Activated T-cell treated with anti-CD3 and anti-CD28 coated beads, Interleukin-2, amount 50 U/mL, for 72 hours (primary cell): ENCODE results near the gene AVL9. TPM values are rescaled to one million over a fixed set of nuclear protein-coding genes. Genes with fewer than 3 reads are reported as not detected.
"Not testable (repeated sequence)": the region's sequence is repeated elsewhere in the genome, so short reads cannot be mapped to it uniquely, and the experiment has no call there.

Source experiments
- ATAC-seq, 2 donors: fragments of 150-1000 bp; cut with Tn5 transposase; replicated peaks in 1 of 2; 2 replicates each; pipeline ENCODE4 v1.10.0; 2021; ENCODE audit warnings: moderate library complexity in 2 of 2, mild to moderate bottlenecking in 1 of 2
- DNase-seq, 2 donors: peaks; one replicate each; pipeline ENCODE4 v3.0.0; 2021 to 2022; ENCODE audit warnings: mixed read lengths in 1 of 2
- H3K27ac Mint-ChIP-seq: one replicate; pipeline ENCODE4 v1.8.0; 2022; ENCODE audit warnings: mild to moderate bottlenecking, moderate library complexity, mixed read lengths
- H3K27me3 Mint-ChIP-seq: one replicate; pipeline ENCODE4 v1.8.0; 2022; ENCODE audit warnings: low read depth, mixed read lengths
- H3K36me3 Mint-ChIP-seq, 2 donors: one replicate each; pipeline ENCODE4 v1.8.0; 2022; ENCODE audit warnings: mixed read lengths in 2 of 2, mild to moderate bottlenecking in 1 of 2; ENCODE audit not compliant: insufficient read depth in 2 of 2
- H3K4me1 Mint-ChIP-seq: one replicate; pipeline ENCODE4 v1.8.0; 2022; ENCODE audit warnings: low read depth, mixed read lengths
- H3K4me3 Mint-ChIP-seq, 2 donors: one replicate each; pipeline ENCODE4 v1.8.0; 2022; ENCODE audit warnings: mild to moderate bottlenecking in 2 of 2, mixed read lengths in 2 of 2, moderate library complexity in 2 of 2
- H3K9me3 Mint-ChIP-seq, 2 donors: one replicate each; pipeline ENCODE4 v1.8.0; 2022; ENCODE audit warnings: mixed read lengths in 2 of 2
- total RNA-seq, 2 donors: library from RNA; stranded (reverse); gene quantifications; one replicate each; pipeline ENCODE4 v1.2.3, GENCODE V29; 2022

Gene AVL9
- total RNA-seq, 2 donors from 2014 or later: 50.9 to 54.9 TPM

DNA sequence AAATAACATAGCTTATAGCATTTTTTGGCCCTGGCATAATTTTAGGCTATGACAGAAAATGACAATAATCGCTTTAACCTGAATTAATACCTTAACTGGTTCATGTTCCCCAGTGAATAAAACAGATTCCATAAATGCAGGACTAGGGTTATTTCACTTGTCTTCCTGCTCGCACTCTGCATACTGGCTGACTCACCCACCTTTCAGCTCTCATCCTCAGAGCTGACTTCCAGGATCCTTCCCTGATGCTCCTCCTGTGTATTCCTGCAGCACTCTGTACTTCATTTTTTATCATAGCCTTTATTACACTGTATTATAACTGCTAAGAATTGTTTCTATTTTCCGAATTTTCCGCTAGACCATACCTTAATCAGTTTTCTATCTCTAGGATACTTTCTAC is 123.7 kb downstream of the AVL9 start:
- H3K36me3 Mint-ChIP-seq: no peaks in the 10 kb centered on the region
- H3K9me3 Mint-ChIP-seq: no peaks in the 10 kb centered on the region
- DNase-seq: no peak
- H3K4me1 Mint-ChIP-seq: no peaks in the 10 kb centered on the region
- no peaks in the 10 kb centered on the region for H3K27me3 Mint-ChIP-seq
- H3K4me3 Mint-ChIP-seq: no peak overlapping the region
- no peak for ATAC-seq
- no peak overlapping the region for H3K27ac Mint-ChIP-seq

DNA sequence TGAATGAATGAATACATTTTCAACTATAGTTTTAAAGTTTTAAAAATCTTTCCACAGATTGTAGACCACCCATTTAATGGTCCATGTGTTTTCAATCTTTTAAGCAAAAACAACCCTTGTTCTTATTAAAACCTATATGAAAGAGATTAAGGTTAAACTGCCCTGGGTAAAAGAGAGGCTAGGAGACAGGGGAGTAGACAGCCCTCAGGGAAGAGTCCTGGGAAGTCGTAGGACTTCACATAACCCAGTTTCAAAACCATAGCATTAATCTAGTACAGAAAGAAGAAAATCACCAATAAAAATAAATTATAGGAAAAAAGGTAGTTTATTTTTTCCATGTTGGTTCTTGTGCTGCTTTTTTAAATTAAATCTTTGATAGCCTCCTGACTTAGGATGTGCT is 124.1 kb downstream of the AVL9 start:
- not testable (repeated sequence) for H3K4me3 Mint-ChIP-seq, H3K9me3 Mint-ChIP-seq, H3K36me3 Mint-ChIP-seq, H3K27me3 Mint-ChIP-seq, ATAC-seq, H3K4me1 Mint-ChIP-seq, DNase-seq, H3K27ac Mint-ChIP-seq

DNA sequence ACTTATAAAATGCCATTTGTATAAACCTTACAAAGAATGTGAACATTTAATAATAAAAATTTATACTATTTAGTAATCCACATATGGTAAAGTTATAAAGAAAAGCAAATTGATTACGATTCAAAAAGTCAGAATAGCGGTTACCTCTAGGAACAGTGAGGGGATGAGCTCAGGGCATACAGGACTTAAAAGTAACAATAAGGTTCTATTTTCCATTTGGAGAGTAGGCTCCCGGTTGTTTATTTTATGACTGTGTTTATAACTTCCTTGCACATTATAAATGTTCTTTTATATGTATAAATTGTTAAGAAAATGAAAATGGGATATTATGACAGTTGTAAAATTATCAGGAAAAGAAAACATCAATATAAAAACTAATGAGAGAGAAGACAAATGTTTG is 135.7 kb downstream of the AVL9 start:
- H3K36me3 Mint-ChIP-seq: no peaks in the 10 kb centered on the region
- H3K27ac Mint-ChIP-seq: no peak overlapping the region
- H3K27me3 Mint-ChIP-seq: no peaks in the 10 kb centered on the region
- no peak for ATAC-seq
- no peak overlapping the region for H3K4me3 Mint-ChIP-seq
- DNase-seq: no peak
- no peaks in the 10 kb centered on the region for H3K9me3 Mint-ChIP-seq
- no peaks in the 10 kb centered on the region for H3K4me1 Mint-ChIP-seq

DNA sequence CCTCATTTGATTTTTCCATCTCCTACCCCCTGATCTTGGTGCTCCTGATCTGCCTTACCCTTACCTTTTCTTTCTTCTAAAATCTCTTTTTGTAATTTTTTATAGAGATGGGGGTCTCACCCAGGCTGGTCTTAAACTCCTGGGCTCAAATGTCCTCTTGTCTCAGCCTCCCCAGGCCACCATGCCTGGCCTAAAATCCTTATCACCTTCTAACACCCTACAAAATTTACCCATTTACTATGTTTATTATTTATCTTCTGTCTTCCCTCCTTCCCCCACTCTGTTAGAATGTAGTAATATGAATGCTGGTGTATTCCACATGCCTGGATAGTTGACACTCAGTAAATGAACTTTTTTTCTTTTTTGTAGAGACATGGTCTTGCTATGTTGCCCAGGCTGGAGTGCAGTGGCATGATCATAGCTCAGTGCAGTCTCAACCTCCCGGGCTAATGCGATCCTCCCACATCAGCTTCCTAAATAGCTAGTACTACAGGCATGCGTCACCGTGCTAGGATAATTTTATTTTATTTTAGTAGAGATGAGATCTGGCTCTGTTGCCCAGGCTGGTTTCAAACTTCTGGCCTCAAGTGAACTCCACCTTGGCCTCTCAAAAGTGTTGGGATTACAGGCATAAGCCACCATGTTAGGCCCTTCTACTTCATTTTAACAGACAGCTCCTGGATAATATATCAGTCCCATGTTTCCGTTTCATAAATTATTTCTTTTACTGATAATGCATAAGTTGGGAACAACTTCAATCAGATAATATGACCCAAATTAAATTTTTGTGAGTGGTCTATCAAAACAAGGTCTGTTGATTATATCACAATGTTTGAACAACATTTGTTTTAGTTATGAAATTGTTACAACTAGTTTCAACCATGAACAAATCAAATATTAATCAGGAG is 136.6 kb downstream of the AVL9 start:
- not testable (repeated sequence) for ATAC-seq, DNase-seq, H3K27me3 Mint-ChIP-seq, H3K4me1 Mint-ChIP-seq, H3K9me3 Mint-ChIP-seq, H3K36me3 Mint-ChIP-seq, H3K4me3 Mint-ChIP-seq, H3K27ac Mint-ChIP-seq

DNA sequence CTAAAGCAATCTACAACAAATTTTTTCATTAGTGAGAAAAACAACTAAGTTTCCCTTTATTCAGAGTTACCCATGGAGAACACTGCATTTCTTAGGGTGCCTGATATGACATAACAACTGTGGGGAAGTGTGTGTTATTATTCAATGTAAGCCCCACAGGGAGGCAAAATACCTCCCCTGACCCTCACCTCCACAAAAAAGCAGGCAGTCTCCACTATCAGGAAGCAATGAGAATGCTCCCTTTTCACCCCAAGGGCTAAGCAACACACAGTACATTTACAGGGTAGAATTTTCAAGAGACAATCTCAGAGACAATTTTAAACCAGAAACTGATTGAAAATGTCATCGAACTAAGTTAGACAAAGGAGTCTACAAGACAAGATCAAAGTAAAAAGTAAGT is 138.2 kb downstream of the AVL9 start:
- H3K4me3 Mint-ChIP-seq, H3K27me3 Mint-ChIP-seq, ATAC-seq, H3K9me3 Mint-ChIP-seq, DNase-seq, H3K27ac Mint-ChIP-seq, H3K4me1 Mint-ChIP-seq, H3K36me3 Mint-ChIP-seq: not testable (repeated sequence)

DNA sequence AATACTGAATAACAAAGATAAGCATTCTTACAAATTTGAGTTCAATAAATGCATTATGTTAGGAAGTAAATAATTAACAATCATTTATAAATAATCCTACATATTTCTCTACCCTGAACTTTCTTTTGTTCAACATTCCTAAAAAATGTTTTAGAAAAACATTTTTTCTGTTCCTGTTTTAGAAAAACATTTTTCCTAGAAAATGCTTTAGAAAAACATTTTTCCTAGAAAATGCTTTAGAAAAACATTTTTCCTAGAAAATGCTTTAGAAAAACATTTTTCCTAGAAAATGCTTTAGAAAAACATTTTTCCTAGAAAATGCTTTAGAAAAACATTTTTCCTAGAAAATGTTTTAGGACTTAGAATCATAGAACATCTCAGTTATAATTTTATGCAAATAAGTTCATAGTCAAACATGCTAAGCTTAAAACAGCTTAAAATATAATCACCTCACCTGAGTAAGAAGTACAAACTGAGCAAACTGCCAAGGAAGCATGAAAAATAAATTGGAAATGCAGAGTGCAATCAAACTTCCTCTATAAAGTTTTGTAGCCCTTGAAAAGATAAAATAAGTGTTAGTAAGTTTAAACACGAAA is 139.6 kb downstream of the AVL9 start:
- not testable (repeated sequence) for H3K4me1 Mint-ChIP-seq, DNase-seq, H3K27ac Mint-ChIP-seq, H3K4me3 Mint-ChIP-seq, ATAC-seq, H3K27me3 Mint-ChIP-seq, H3K36me3 Mint-ChIP-seq, H3K9me3 Mint-ChIP-seq

DNA sequence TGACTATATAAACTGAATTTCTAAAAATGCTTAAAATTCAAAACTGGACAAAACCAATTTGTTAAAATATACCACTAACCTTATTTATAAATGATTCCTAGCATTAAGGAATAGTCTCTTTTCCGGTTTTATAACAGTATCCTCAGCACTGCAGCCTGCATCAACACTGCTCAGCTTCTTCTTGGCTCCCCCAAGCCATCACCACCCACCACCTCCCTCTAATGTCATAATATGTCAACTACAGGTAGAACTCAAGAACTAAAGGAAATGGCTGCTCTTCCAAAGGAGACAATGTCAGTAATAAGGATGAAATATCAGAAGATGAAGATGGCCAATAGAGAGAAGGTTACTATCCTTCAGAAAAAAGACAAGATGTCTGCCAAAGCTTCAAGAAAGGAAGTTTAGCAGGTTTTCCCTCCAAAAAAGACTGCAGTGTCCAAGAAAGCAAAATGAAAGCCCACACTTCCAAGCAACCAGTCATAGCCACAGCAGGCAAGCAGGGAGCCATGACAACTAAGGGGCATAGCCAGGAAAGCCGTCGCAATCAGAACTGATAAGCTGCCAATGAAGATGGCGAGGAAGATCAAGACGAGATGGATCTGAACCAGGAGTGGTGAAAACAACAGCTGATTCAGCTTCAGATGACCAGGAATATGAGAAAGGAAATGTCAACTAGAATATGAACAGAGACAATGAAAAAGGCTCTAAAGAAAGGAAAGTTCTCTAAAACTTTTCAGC is 141.6 kb downstream of the AVL9 start:
- not testable (repeated sequence) for DNase-seq

DNA sequence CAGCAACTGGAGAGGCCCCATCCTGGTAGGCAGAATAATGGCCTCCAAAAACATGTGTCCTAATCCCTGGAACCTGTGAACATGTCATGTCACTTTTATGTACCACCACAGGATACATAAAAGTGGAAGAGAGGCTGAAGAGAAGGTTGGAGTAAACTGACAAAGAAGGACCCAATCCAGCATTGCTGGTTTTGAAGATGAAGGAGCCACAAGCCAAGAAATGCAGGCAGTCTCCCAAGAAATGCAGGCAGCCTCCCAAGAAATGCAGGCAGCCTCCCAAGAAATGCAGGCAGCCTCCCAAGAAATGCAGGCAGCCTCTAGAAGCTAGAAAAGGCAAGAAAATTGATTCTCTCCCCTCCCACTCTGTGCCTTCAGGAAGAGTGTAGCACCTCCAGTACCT is 142.3 kb downstream of the AVL9 start:
- not testable (repeated sequence) for H3K4me3 Mint-ChIP-seq, H3K4me1 Mint-ChIP-seq, ATAC-seq, DNase-seq, H3K27me3 Mint-ChIP-seq, H3K36me3 Mint-ChIP-seq, H3K9me3 Mint-ChIP-seq, H3K27ac Mint-ChIP-seq

More for the DNA sequence above, 141.6 kb downstream of the AVL9 start:
- H3K27ac Mint-ChIP-seq, ATAC-seq, H3K27me3 Mint-ChIP-seq, H3K4me1 Mint-ChIP-seq, H3K4me3 Mint-ChIP-seq, H3K9me3 Mint-ChIP-seq, H3K36me3 Mint-ChIP-seq: not testable (repeated sequence)

Other genes starting within 250 kb of the AVL9 start
- gene LSM5, start 5.1 kb upstream of the AVL9 start, total RNA-seq: 100 to 1,000 TPM in 1 of 2 donors, 10 to 100 TPM in 1; 77.4 to 103 TPM